Gastroesophageal sphincter (tissue), 4 donors: ENCODE data around the gene AKAP8L. TPM values are rescaled to one million over a fixed set of nuclear protein-coding genes. Genes with fewer than 3 reads are reported as not detected.
"Not testable (repeated sequence)": the region's sequence is repeated elsewhere in the genome, so short reads cannot be mapped to it uniquely, and the experiment has no call there.

ENCODE experiments used
- ATAC-seq: fragments of 150-250 bp; one replicate; pipeline ENCODE4 v1.9.1; 2016; ENCODE audit warnings: mild to moderate bottlenecking, moderate library complexity
- H3K27ac ChIP-seq, 4 donors: fragments of 200-600 bp; sonication (generic) in 3 of 4; 1 replicate in 3 of 4; 2 replicates in 1 of 4; pipeline ENCODE4 v1.5.1; 2016 to 2019
- H3K27me3 ChIP-seq: fragments of 200-600 bp; sonication (generic); one replicate; pipeline ENCODE4 v1.5.1; 2019
- H3K36me3 ChIP-seq, 2 donors: fragments of 200-600 bp; sonication (generic); one replicate each; pipeline ENCODE4 v1.5.1; 2019; ENCODE audit warnings: control low read depth in 1 of 2
- H3K4me1 ChIP-seq, 3 donors: fragments of 200-600 bp; sonication (generic); 1 replicate in 2 of 3; 2 replicates in 1 of 3; pipeline ENCODE4 v1.5.1; 2016 to 2019; ENCODE audit warnings: control low read depth in 2 of 3
- H3K4me3 ChIP-seq, 2 donors: fragments of 200-600 bp; sonication (generic); one replicate each; pipeline ENCODE4 v1.5.1; 2019; ENCODE audit warnings: mild to moderate bottlenecking in 1 of 2, moderate library complexity in 1 of 2
- H3K9me3 ChIP-seq, 3 donors: fragments of 200-600 bp; sonication (generic); one replicate each; pipeline ENCODE4 v1.5.1; 2017 to 2019; ENCODE audit warnings: control low read depth in 2 of 3
- CTCF ChIP-seq, 4 experiments: fragments of 200-600 bp in 2 of 4; fragments of 450-650 bp in 2 of 4; sonication (generic) in 1 of 4; IDR thresholded peaks; one replicate each; pipeline ENCODE4 v1.5.1; 2017 to 2019; ENCODE audit warnings: antibody characterized with exemption in 4 of 4, mild to moderate bottlenecking in 2 of 4, moderate library complexity in 2 of 4
- EP300 ChIP-seq: sonication (generic); formaldehyde crosslinking; IDR thresholded peaks from one replicate; pipeline ENCODE4 v1.6.1; 2017; ENCODE audit warnings: antibody characterized with exemption, mild to moderate bottlenecking
- POLR2A ChIP-seq, 2 donors: fragments of 450-650 bp; IDR thresholded peaks; one replicate each; pipeline ENCODE4 v1.6.1; 2017; ENCODE audit warnings: antibody characterized with exemption in 2 of 2, mild to moderate bottlenecking in 2 of 2, moderate library complexity in 1 of 2
- POLR2AphosphoS5 ChIP-seq: sonication (generic); formaldehyde crosslinking; IDR thresholded peaks from one replicate; pipeline ENCODE4 v1.6.1; 2017; ENCODE audit warnings: antibody characterized with exemption
- WGBS, 2 donors: methylation state at CpG; one replicate each; pipeline ENCODE4 v1.1.5; 2018; ENCODE audit warnings: low coverage in 1 of 2; 5-methylcytosine and 5-hydroxymethylcytosine counted together
- total RNA-seq, 4 donors: library from RNA; depleted of rRNA; stranded (reverse); fragments of >200 nt; gene quantifications; one replicate each; pipeline ENCODE4 v1.1.0, GENCODE V29; 2016

The AKAP8L gene
- total RNA-seq, 4 donors from 2014 or later = 61.3 to 102 (median 70.1) TPM

GRCh38 chr19:15398501-15399233, 20.1 kb downstream of the AKAP8L start:
- H3K27me3 ChIP-seq = no peaks in the 10 kb centered on the region
- H3K36me3 ChIP-seq = peaks cover 3 to 96% of the 10 kb centered on the region in 2 donors
- no peaks in the 10 kb centered on the region for H3K9me3 ChIP-seq
- no peak overlapping the region for H3K27ac ChIP-seq
- TF ChIP-seq CTCF (IDR thresholded peaks at IDR 0.05) (no peak), POLR2AphosphoS5 (no peak), EP300 (no peak), POLR2A (IDR thresholded peaks at IDR 0.05) (no peak)
- no peak for ATAC-seq
- H3K4me1 ChIP-seq = peaks cover 0 to 34% (median 21%) of the 10 kb centered on the region in 3 donors
- H3K4me3 ChIP-seq = no peak overlapping the region
- 90% methylated on average over 11 of the region's 50 CpGs; no CpG with 5 or more reads in 1 of the 2 donors for WGBS, 2 donors

- no peaks in the 10 kb centered on the region for H3K27me3 ChIP-seq
- H3K27ac ChIP-seq = no peak overlapping the region
- H3K9me3 ChIP-seq = no peaks in the 10 kb centered on the region
- H3K36me3 ChIP-seq = peaks cover 3 to 94% of the 10 kb centered on the region in 2 donors
- peaks cover 0 to 25% (median 13%) of the 10 kb centered on the region in 3 donors for H3K4me1 ChIP-seq
- no peak for ATAC-seq
- WGBS, 2 donors = 80% methylated on average over 3 of the region's 11 CpGs; no CpG with 5 or more reads in 1 of the 2 donors
- TF ChIP-seq EP300 (no peak), POLR2A (IDR thresholded peaks at IDR 0.05) (no peak), CTCF (IDR thresholded peaks at IDR 0.05) (no peak), POLR2AphosphoS5 (no peak)
- H3K4me3 ChIP-seq = no peak overlapping the region
Observed at GRCh38 chr19:15397782-15398181, 21.0 kb downstream of the AKAP8L start.

- WGBS, 2 donors = 76% methylated on average over 3 of the region's 6 CpGs; no CpG with 5 or more reads in 1 of the 2 donors
- Histone ChIP-seq H3K9me3 (no peaks in the 10 kb centered on the region), H3K27me3 (no peaks in the 10 kb centered on the region), H3K36me3 (peaks cover 3 to 96% of the 10 kb centered on the region in 2 donors), H3K4me3 (no peak overlapping the region), H3K27ac (no peak overlapping the region), H3K4me1 (peaks cover 0 to 20% (median 8%) of the 10 kb centered on the region in 3 donors)
- TF ChIP-seq EP300 (no peak), CTCF (IDR thresholded peaks at IDR 0.05) (no peak), POLR2AphosphoS5 (no peak), POLR2A (IDR thresholded peaks at IDR 0.05) (no peak)
- no peak for ATAC-seq
Observed at GRCh38 chr19:15397236-15397635, 21.6 kb downstream of the AKAP8L start.

- H3K4me3 ChIP-seq = no peak overlapping the region
- no peak for TF ChIP-seq POLR2A (IDR thresholded peaks at IDR 0.05)
- TF ChIP-seq CTCF (IDR thresholded peaks at IDR 0.05) = no peak
- no peak for TF ChIP-seq POLR2AphosphoS5
- H3K4me1 ChIP-seq = peaks cover 0 to 12% (median 0%) of the 10 kb centered on the region in 3 donors
- H3K9me3 ChIP-seq = no peaks in the 10 kb centered on the region
- 92 to 100% methylated on average over 3 of the region's 3 CpGs for WGBS, 2 donors
- H3K27ac ChIP-seq = no peak overlapping the region
- peaks cover 3 to 96% of the 10 kb centered on the region in 2 donors for H3K36me3 ChIP-seq
- H3K27me3 ChIP-seq = no peaks in the 10 kb centered on the region
- no peak for ATAC-seq
Observed at GRCh38 chr19:15396436-15396835, 22.4 kb downstream of the AKAP8L start.

- 90% methylated on average over 2 to 17 of the region's 17 CpGs for WGBS, 2 donors
- H3K4me1 ChIP-seq, H3K27ac ChIP-seq, H3K9me3 ChIP-seq, H3K27me3 ChIP-seq, ATAC-seq, H3K4me3 ChIP-seq: not testable (repeated sequence)
- H3K36me3 ChIP-seq = peaks cover 3 to 89% of the 10 kb centered on the region in 2 donors
Observed at GRCh38 chr19:15395251-15395650, 23.5 kb downstream of the AKAP8L start.
